Measurements from ENCODE around the gene PHLDB1. TPM values are rescaled to one million over a fixed set of nuclear protein-coding genes. Genes with fewer than 3 reads are reported as not detected.
"Not testable (repeated sequence)": the region's sequence is repeated elsewhere in the genome, so short reads cannot be mapped to it uniquely, and the experiment has no call there.

Gene PHLDB1
- polyA plus RNA-seq, 1 experiment = 83.0 TPM

DNA sequence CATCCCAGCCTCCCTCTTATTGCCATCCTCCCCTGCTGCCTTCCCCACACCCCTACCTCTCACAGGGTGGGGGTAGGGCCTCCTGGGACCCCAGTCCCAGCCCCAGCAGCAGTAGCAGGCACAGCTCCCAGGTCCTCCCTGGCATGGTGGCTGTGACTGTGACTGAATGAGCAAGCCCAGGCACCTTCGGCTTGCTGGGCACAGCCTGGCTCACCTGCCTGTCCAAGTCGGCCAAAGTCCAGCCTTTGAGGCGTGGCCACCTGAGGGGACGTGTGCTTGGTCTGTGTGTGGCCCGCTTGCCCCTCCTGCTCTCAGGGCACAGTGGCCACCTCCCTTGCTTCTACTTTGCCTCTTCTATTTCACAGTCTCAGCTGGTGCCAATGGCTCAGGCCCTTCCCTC lies 72.1 kb downstream of the PHLDB1 start, which contains the start of gene TREH:
Gene TREH (minus strand): TSS at position 168 of the 400 bp plus-strand sequence. CDS start 23 bp downstream, at position 145.
- Histone ChIP-seq H3K4me3 (ENCODE audit: low read depth, low read length) (no peak within 1 kb of the TSS), H3K27me3 (ENCODE audit: control insufficient read depth, insufficient read depth, low read length) (peaks cover 7% of the 10 kb centered on the region), H3K27ac (ENCODE audit: low read depth, low read length) (no peak within 1 kb of the TSS), H3K9me3 (ENCODE audit: control insufficient read depth, insufficient read depth, low read length) (0 out of 2 replicates have a peak, but pooled peaks cover 3% of the 10 kb centered on the region)
- CTCF ChIA-PET = interaction anchor here (1.0 to 2.4 kb wide), 2 partner anchors 10 kb away, joined by 5 to 17 read pairs; no protein-coding TSS in a partner anchor
- TF ChIP-seq CTCF (IDR thresholded peaks at IDR 0.05; ENCODE audit: low read depth, low read length) = no peak
- POLR2A ChIA-PET = interaction anchor here (0.8 kb wide), 1 partner anchor 27 kb away, joined by 3 read pairs; no protein-coding TSS in a partner anchor
- no peak for DNase-seq (ENCODE audit: low read depth, low spot score)

DNA sequence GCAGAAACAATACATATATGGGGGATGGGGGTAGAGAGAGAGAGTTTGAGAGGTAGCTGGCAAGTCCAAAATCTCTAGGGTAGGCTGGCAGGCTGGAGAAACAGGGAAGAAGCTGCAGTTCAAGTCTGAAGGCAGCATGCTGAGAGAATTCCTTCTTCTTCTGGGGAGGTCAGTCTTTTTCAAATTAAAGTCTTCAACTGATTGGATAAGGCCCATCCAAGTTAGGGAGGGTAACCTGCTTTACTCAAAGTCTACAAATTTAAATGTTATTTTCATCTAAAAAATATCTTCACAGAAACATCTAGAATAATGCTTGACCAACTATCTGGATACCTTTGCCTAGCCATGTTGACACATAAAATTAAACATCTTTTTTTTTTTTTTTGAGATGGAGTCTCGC lies 75.0 kb downstream of the PHLDB1 start:
- no peak for DNase-seq (ENCODE audit: low read depth, low spot score)
- no peak overlapping the region for H3K4me3 ChIP-seq (ENCODE audit: low read depth, low read length)
- H3K27me3 ChIP-seq (ENCODE audit: control insufficient read depth, insufficient read depth, low read length) = peaks cover 16% of the 10 kb centered on the region
- no peak overlapping the region for H3K27ac ChIP-seq (ENCODE audit: low read depth, low read length)
- H3K9me3 ChIP-seq (ENCODE audit: control insufficient read depth, insufficient read depth, low read length) = no peaks in the 10 kb centered on the region
- ChIA-PET CTCF (no interaction called here), POLR2A (no interaction called here)
- no peak for TF ChIP-seq CTCF (IDR thresholded peaks at IDR 0.05; ENCODE audit: low read depth, low read length)

GRCh38 chr11:118682939-118683338 lies 75.5 kb downstream of the PHLDB1 start:
- DNase-seq (ENCODE audit: low read depth, low spot score); H3K4me3 ChIP-seq (ENCODE audit: low read depth, low read length); CTCF ChIA-PET; H3K9me3 ChIP-seq (ENCODE audit: control insufficient read depth, insufficient read depth, low read length); H3K27ac ChIP-seq (ENCODE audit: low read depth, low read length); POLR2A ChIA-PET: not testable (repeated sequence)
- H3K27me3 ChIP-seq (ENCODE audit: control insufficient read depth, insufficient read depth, low read length) = peaks cover 16% of the 10 kb centered on the region

GRCh38 chr11:118684187-118684586 lies 76.8 kb downstream of the PHLDB1 start:
- H3K27ac ChIP-seq (ENCODE audit: low read depth, low read length) = no peak overlapping the region
- ChIA-PET CTCF (interaction anchor here (0.6 to 1.6 kb wide), 6 partner anchors 21 to 251 kb away, joined by 3 to 7 read pairs (median 4); no protein-coding TSS in a partner anchor), POLR2A (no interaction called here)
- no peaks in the 10 kb centered on the region; the same call in 1 of the 2 replicates for H3K9me3 ChIP-seq (ENCODE audit: control insufficient read depth, insufficient read depth, low read length)
- no peak overlapping the region for H3K4me3 ChIP-seq (ENCODE audit: low read depth, low read length)
- no peak for TF ChIP-seq CTCF (IDR thresholded peaks at IDR 0.05; ENCODE audit: low read depth, low read length)
- H3K27me3 ChIP-seq (ENCODE audit: control insufficient read depth, insufficient read depth, low read length) = peaks cover 16% of the 10 kb centered on the region
- DNase-seq (ENCODE audit: low read depth, low spot score) = no peak

GRCh38 chr11:118687906-118688305 lies 80.5 kb downstream of the PHLDB1 start:
- TF ChIP-seq CTCF (IDR thresholded peaks at IDR 0.05; ENCODE audit: low read depth, low read length) = no peak
- ChIA-PET POLR2A (no interaction called here), CTCF (interaction anchor here (3.6 to 5.3 kb wide), 2 partner anchors 245 to 268 kb away, joined by 57 to 63 read pairs; partner anchors contain the start of gene UPK2)
- Histone ChIP-seq H3K9me3 (ENCODE audit: control insufficient read depth, insufficient read depth, low read length) (no peaks in the 10 kb centered on the region; the same call in 1 of the 2 replicates), H3K4me3 (ENCODE audit: low read depth, low read length) (no peak overlapping the region), H3K27me3 (ENCODE audit: control insufficient read depth, insufficient read depth, low read length) (peaks cover 10% of the 10 kb centered on the region), H3K27ac (ENCODE audit: low read depth, low read length) (no peak overlapping the region)
- DNase-seq (ENCODE audit: low read depth, low spot score) = no peak

DNA sequence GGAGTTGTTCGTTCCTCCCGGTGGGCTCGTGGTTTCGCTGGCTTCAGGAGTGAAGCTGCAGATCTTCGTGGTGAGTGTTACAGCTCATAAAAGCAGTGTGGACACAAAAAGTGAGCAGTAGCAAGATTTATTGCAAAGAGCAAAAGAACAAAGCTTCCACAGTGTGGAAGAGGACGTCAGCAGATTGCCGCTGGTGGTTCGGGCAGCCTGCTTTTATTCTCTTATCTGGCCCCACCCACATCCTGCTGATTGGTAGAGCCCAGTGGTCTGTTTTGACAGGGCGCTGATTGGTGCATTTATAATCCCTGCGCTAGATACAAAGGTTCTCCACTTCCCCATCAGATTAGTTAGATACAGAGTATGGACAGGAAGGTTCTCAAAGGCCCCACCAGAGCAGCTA lies 80.9 kb downstream of the PHLDB1 start:
- CTCF ChIA-PET = interaction anchor here (0.6 to 5.3 kb wide), 5 partner anchors 25 to 267 kb away, joined by 3 to 63 read pairs (median 14); partner anchors contain the start of genes BCL9L and UPK2
- H3K4me3 ChIP-seq (ENCODE audit: low read depth, low read length); DNase-seq (ENCODE audit: low read depth, low spot score); H3K27ac ChIP-seq (ENCODE audit: low read depth, low read length); H3K9me3 ChIP-seq (ENCODE audit: control insufficient read depth, insufficient read depth, low read length); POLR2A ChIA-PET: not testable (repeated sequence)
- peaks cover 10% of the 10 kb centered on the region for H3K27me3 ChIP-seq (ENCODE audit: control insufficient read depth, insufficient read depth, low read length)

Data from AG04450 (cell line).